GM18499 (cell line): ENCODE results near the gene ARMH3.

Source experiments
- ATAC-seq: cut with Tn5 transposase; IDR thresholded peaks from one replicate; pipeline ENCODE4 v1.9.1; 2021; ENCODE audit warnings: moderate number of reproducible peaks; ENCODE audit not compliant: insufficient read depth, unreplicated experiment

Gene ARMH3

DNA sequence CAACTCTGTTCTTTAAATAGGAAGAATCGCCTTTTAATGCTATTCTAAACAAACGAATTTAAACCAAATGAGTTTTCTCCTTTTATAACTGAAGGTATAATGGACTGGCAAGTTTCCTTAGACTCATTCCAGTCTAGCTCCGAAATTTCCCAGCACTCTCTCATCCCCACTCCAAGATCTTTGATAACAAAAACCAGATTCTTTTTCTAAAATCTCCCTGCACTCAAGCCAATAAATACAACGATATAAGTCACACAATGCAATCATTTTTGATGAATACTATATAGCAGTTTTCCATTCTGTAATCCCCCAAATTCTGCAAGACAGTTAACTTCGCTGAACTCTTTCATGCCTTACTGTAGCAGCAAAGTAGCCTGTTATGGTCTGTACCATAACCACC is 239.6 kb downstream of the ARMH3 start:
- no peak for ATAC-seq

DNA sequence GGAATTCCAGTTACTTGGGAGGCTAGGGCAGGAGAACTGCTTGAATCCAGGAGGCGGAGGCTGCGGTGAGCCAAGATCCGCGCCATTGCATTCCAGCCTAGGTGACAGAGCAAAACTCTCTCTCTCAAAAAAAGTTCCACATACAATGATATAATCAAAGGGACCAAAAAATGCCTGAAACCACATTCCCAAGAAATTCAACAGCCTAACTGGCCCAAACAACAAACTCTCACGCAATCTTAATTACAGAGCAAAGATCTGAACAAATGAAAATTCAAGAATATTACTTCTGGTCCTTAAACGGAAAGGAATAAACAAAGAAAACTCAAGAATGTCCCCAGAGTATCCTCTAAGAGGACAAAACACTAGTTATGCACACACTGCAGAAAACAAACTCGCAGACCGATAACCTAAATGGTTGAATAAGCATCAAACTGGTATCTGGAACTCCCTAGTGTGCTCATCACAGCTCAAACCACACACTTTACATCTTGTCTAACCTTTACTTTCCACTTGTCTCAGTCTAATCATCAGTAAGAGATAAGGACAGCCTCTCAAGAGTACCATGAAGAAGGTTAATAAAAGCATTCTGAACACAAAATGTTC is 241.4 kb downstream of the ARMH3 start:
- no peak for ATAC-seq

DNA sequence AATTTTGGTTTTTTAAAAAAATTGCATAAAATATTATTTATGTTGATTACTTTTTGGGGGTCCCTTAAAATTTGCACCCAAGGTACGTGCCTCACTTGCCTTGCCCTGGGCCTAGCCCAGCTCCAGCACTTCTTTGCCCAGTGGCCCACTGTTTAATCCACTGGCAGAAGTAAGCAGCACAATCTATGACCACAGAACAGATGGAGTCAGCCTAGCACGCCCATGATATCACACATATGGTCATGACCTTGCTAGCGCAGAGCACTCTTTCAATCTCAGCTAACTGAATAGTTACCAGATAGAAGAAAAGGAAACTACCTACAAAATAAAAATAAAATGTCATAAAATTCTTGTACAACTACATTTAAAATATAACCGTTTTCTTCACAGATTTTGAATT is 243.4 kb downstream of the ARMH3 start:
- no peak for ATAC-seq

DNA sequence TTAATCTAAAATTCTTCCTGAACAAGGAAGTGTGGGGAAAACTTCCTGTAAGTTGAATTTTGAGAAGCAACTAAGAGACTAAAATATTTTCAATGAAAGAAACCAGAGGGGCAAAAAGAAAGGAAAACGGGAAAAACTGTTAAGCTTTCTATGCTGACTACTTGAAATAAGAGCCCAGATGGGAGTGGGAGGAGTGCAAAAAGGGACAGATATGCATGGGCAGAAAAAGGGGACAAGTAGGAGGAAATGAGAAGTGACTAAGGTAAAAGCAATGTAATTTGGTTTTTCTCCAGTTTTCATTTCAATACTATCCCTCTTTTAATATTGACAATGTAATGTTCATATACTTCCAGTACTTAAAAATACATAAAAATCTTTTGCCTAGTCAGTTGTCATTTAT is 248.8 kb downstream of the ARMH3 start:
- no peak for ATAC-seq

DNA sequence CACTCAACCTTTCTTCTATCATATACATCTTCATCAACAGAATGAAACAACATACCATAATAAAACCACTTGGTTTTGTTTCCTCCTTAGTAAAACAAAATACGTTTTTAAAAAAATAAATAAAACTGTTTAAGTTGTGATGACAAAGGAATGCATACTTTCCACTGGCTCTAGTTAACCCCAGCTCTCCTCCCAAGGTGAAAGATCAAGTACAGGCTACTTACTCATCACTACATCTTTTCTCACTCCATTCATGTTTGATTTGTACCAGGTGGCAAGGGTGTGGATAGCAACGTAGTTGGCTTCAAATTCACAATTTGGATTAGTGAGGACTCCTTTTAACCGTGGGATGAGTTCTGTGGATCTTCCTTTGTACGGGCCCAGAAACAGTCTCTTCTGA is 252.5 kb downstream of the ARMH3 start:
- no peak for ATAC-seq

DNA sequence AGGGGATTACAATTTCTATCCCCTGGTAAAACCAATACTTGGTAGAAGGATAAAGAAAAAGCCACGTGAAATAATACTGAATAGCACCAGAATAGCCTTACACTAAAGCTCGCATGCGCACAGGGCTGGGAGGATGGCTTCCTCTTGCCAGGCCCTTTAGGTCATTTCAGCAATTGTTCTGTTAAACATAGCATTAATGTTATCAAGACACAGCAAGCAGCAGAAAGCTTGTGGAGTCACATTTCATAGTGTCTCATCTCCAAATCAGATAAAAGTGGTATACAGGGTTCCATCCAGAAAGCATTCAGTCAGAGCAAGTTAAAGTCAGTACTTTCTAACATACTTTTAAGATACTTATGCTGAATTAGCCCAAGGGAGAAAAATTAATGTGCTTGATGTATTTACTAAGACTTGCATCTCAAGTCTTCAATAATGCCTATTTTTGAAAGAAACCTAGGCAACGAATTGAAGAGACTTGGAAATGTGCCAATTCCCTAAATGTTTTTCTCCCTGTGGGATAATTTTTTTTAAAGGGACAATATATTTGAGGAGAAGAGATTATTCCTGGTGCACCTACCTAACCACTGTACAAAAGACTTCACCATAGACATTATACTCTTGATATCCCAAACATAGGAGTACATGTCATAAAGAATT is 258.4 kb downstream of the ARMH3 start:
- no peak for ATAC-seq
